Choroid plexus epithelial cell (primary cell): Measurements from ENCODE around the gene MAD1L1.
A peak's percentile ranks its signal among the peaks of the same experiment; 100 is the strongest.

Experiments
- DNase-seq: peaks from one replicate; pipeline ENCODE4 v3.0.0-alpha.2; 2010; ENCODE audit warnings: low read depth
- H3K4me3 ChIP-seq: 2 replicates; pipeline ENCODE4 v1.5.1; 2011; ENCODE audit warnings: low read depth, mild to moderate bottlenecking, control low read depth, low read length, moderate library complexity
- CTCF ChIP-seq: conservative IDR thresholded peaks from 2 replicates; pipeline ENCODE4 v1.5.1; 2011; ENCODE audit warnings: low read depth, mild to moderate bottlenecking, control low read depth, inconsistent platforms, low read length, moderate library complexity

Gene MAD1L1

GRCh38 chr7:2210551-2211258, 22.0 kb downstream of the MAD1L1 start:
- DNase-seq: no peak

GRCh38 chr7:2209961-2210323, 22.8 kb downstream of the MAD1L1 start:
- H3K4me3 ChIP-seq: no peak overlapping the region
- DNase-seq: no peak
- TF ChIP-seq CTCF: no peak

More at GRCh38 chr7:2210551-2211258, 22.0 kb downstream of the MAD1L1 start:
- no peak overlapping the region for H3K4me3 ChIP-seq
- no peak for TF ChIP-seq CTCF

GRCh38 chr7:2209146-2209960, 23.4 kb downstream of the MAD1L1 start:
- TF ChIP-seq CTCF: peak; percentile 91
- peak; percentile 81 for DNase-seq
- no peak overlapping the region for H3K4me3 ChIP-seq

GRCh38 chr7:2208712-2209111, 24.0 kb downstream of the MAD1L1 start:
- no peak for TF ChIP-seq CTCF
- DNase-seq: no peak

GRCh38 chr7:2205036-2205780, 27.5 kb downstream of the MAD1L1 start:
- DNase-seq: peak; percentile 39
- no peak for TF ChIP-seq CTCF
- H3K4me3 ChIP-seq: no peak overlapping the region

More at GRCh38 chr7:2208712-2209111, 24.0 kb downstream of the MAD1L1 start:
- no peak overlapping the region for H3K4me3 ChIP-seq

GRCh38 chr7:2204446-2204845, 28.3 kb downstream of the MAD1L1 start:
- H3K4me3 ChIP-seq: no peak overlapping the region
- TF ChIP-seq CTCF: no peak
- no peak for DNase-seq
